Panc1 (cell line): ENCODE measurements around the gene TAAR6. TPM values are rescaled to one million over a fixed set of nuclear protein-coding genes. Genes with fewer than 3 reads are reported as not detected.

Experiments used
- ATAC-seq: fragments of 200-7000 bp; cut with Tn5 transposase; 2 replicates; pipeline ENCODE4 v1.9.1; 2020; ENCODE audit warnings: mild to moderate bottlenecking, moderate library complexity
- BruUV-seq: library from RNA; stranded (reverse); fragments of 400-500 nt; replicated peaks from 2 replicates; lab custom pipeline; 2021; lab: Mats Ljungman, UMichigan
- CTCF ChIA-PET: fragments of 300-600 bp; sonication (Branson Sonifier 250); formaldehyde crosslinking; loops from one replicate; lab custom pipeline; 2022; ENCODE audit warnings: antibody characterized with exemption; lab: Charles Lee
- POLR2A ChIA-PET: fragments of 300-600 bp; sonication (Branson Sonifier 250); formaldehyde crosslinking; loops from one replicate; lab custom pipeline; 2022; ENCODE audit warnings: antibody characterized with exemption; lab: Charles Lee
- DNase-seq: peaks from one replicate; pipeline ENCODE4 v3.0.0-alpha.2; 2010; ENCODE audit warnings: low read depth, low spot score
- H3K27ac ChIP-seq: 2 replicates; pipeline ENCODE4 v1.5.1; 2011; ENCODE audit warnings: mild to moderate bottlenecking, low read length, inconsistent platforms
- H3K27me3 ChIP-seq: fragments of 200-500 bp; sonication (Bioruptor generic); 2 replicates; pipeline ENCODE4 v1.6.0; 2014; ENCODE audit warnings: low read length, inconsistent platforms; ENCODE audit not compliant: control insufficient read depth, insufficient read depth
- H3K36me3 ChIP-seq: fragments of 200-500 bp; sonication (Bioruptor generic); 2 replicates; pipeline ENCODE4 v1.5.1; 2014; ENCODE audit warnings: inconsistent platforms, mild to moderate bottlenecking, low read length, moderate library complexity; ENCODE audit not compliant: control insufficient read depth, insufficient read depth
- H3K4me1 ChIP-seq: 2 replicates; pipeline ENCODE4 v1.5.1; 2011; ENCODE audit warnings: inconsistent platforms, mild to moderate bottlenecking, low read length, moderate library complexity; ENCODE audit not compliant: control insufficient read depth, insufficient read depth
- H3K4me3 ChIP-seq, 2 experiments: 2 replicates each; pipeline ENCODE4 v1.5.1; 2011 to 2012; ENCODE audit warnings: low read depth in 2 of 2, low read length in 2 of 2, mild to moderate bottlenecking in 2 of 2, inconsistent platforms in 1 of 2, moderate library complexity in 1 of 2
- H3K9me3 ChIP-seq: fragments of 200-500 bp; sonication (Bioruptor generic); 2 replicates; pipeline ENCODE4 v1.5.1; 2014; ENCODE audit warnings: low read depth, mild to moderate bottlenecking, inconsistent platforms, low read length, moderate library complexity; ENCODE audit not compliant: control insufficient read depth, insufficient read depth
- POLR2AphosphoS5 ChIP-seq: IDR thresholded peaks from 2 replicates; pipeline ENCODE4 v1.6.1; 2012; ENCODE audit warnings: mild to moderate bottlenecking, low read depth, low read length, moderate library complexity
- REST ChIP-seq, 2 experiments: IDR thresholded peaks; 2 replicates each; pipeline ENCODE4 v1.6.1; 2011 to 2012; ENCODE audit warnings: low read depth in 2 of 2, control low read depth in 1 of 2, low read length in 1 of 2, mild to moderate bottlenecking in 1 of 2, moderate library complexity in 1 of 2; ENCODE audit not compliant: insufficient read depth in 1 of 2
- SIN3A ChIP-seq: IDR thresholded peaks from 2 replicates; pipeline ENCODE4 v1.6.1; 2012; ENCODE audit warnings: low read depth, mild to moderate bottlenecking, low read length, moderate library complexity, borderline replicate concordance; ENCODE audit not compliant: insufficient read depth
- TCF7L2 ChIP-seq: IDR thresholded peaks from 2 replicates; pipeline ENCODE4 v1.6.1; 2011; ENCODE audit warnings: mild to moderate bottlenecking, low read depth, low read length, inconsistent platforms
- in situ Hi-C: cut with HindIII; loops from 2 replicates; pipeline ENCODE4 v1.10.0; 2016; ENCODE audit warnings: low sequenced_read_pairs, low pct_unique_long_range_greater_than_20kb
- intact Hi-C: fragments of 100-400 bp; cut with micrococcal nuclease; formaldehyde crosslinking; loops from one replicate; pipeline ENCODE4 v1.10.0; 2022; ENCODE audit not compliant: unreplicated experiment
- total RNA-seq: library from RNA; stranded (reverse); gene quantifications from one replicate; pipeline ENCODE4 v1.2.1, GENCODE V29; 2021; ENCODE audit not compliant: unreplicated experiment
- TF ChIP-seq, protein P1 (sequence below): fragments of 450-650 bp; IDR thresholded peaks from 2 replicates; pipeline ENCODE4 v1.5.1; 2017; ENCODE audit warnings: mild to moderate bottlenecking

Gene TAAR6
- total RNA-seq, 1 experiment from 2014 or later: not detected

- intact Hi-C loops (loop anchor here (10.0 kb wide), 1 partner anchor 127 kb away; no protein-coding TSS in a partner anchor), in situ Hi-C loops (no loop called here)
- DNase-seq (no peak), ATAC-seq (no peak)
- TF ChIP-seq, protein P1, sequence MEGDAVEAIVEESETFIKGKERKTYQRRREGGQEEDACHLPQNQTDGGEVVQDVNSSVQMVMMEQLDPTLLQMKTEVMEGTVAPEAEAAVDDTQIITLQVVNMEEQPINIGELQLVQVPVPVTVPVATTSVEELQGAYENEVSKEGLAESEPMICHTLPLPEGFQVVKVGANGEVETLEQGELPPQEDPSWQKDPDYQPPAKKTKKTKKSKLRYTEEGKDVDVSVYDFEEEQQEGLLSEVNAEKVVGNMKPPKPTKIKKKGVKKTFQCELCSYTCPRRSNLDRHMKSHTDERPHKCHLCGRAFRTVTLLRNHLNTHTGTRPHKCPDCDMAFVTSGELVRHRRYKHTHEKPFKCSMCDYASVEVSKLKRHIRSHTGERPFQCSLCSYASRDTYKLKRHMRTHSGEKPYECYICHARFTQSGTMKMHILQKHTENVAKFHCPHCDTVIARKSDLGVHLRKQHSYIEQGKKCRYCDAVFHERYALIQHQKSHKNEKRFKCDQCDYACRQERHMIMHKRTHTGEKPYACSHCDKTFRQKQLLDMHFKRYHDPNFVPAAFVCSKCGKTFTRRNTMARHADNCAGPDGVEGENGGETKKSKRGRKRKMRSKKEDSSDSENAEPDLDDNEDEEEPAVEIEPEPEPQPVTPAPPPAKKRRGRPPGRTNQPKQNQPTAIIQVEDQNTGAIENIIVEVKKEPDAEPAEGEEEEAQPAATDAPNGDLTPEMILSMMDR: no peak
- TF ChIP-seq SIN3A (no peak), POLR2AphosphoS5 (no peak), REST (IDR thresholded peaks at IDR 0.05; ENCODE audit: insufficient read depth in 1 of 2, low read depth in 2 of 2, low read length in 1 of 2) (no peak), TCF7L2 (no peak)
- Histone ChIP-seq H3K36me3 (no peaks in the 10 kb centered on the region), H3K27ac (no peak within 1 kb of the TSS), H3K27me3 (peaks cover 13% of the 10 kb centered on the region; the same call in 1 of the 2 replicates), H3K4me1 (no peaks in the 10 kb centered on the region), H3K4me3 (no peak within 1 kb of the TSS), H3K9me3 (no peaks in the 10 kb centered on the region)
- ChIA-PET POLR2A (no interaction called here), CTCF (no interaction called here)
- no TSS peak for BruUV-seq
These were observed 32.1 kb upstream of the TAAR6 start, which contains the start of gene TAAR9 for GRCh38 chr6:132537977-132538376. TSS of gene TAAR9 (plus strand) at chr6:132538277. CDS start at chr6:132538290, 13 bp downstream.

DNA sequence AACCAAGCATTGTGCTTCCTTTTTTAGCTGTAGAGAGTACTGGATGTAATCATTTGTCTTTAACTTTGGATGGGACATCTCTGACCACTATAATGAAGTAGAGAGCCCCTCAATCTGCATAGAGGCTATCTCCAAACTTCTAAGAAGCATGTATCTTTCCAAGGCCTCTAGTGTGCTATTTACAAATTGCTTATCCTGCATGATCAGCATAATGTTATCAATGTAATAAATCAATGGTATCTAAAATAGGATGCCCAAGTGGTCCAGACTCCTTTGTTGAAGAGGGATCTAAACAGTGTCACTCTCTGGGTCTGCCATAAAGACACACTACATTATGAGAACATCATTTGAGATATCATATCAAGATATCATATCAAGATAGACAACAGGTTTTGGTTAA lies 25.3 kb upstream of the TAAR6 start:
- Histone ChIP-seq H3K27me3 (peaks cover 13% of the 10 kb centered on the region), H3K27ac (no peak overlapping the region), H3K9me3 (no peaks in the 10 kb centered on the region), H3K36me3 (no peaks in the 10 kb centered on the region), H3K4me3 (no peak overlapping the region), H3K4me1 (no peaks in the 10 kb centered on the region)
- CTCF ChIA-PET: no interaction called here
- TF ChIP-seq REST (IDR thresholded peaks at IDR 0.05; ENCODE audit: insufficient read depth in 1 of 2, low read depth in 2 of 2, low read length in 1 of 2): no peak
- TF ChIP-seq, protein P1: no peak
- no peak for TF ChIP-seq POLR2AphosphoS5
- no peak for TF ChIP-seq SIN3A
- TF ChIP-seq TCF7L2: no peak
- POLR2A ChIA-PET: no interaction called here
- intact Hi-C loops: no loop called here
- DNase-seq (no peak), ATAC-seq (no peak)
- BruUV-seq: no TSS peak
- in situ Hi-C loops: no loop called here
